ENCODE data around the gene SPRYD3. TPM values are rescaled to one million over a fixed set of nuclear protein-coding genes. Genes with fewer than 3 reads are reported as not detected.
"Not testable (repeated sequence)": the region's sequence is repeated elsewhere in the genome, so short reads cannot be mapped to it uniquely, and the experiment has no call there.

The SPRYD3 gene, protein sequence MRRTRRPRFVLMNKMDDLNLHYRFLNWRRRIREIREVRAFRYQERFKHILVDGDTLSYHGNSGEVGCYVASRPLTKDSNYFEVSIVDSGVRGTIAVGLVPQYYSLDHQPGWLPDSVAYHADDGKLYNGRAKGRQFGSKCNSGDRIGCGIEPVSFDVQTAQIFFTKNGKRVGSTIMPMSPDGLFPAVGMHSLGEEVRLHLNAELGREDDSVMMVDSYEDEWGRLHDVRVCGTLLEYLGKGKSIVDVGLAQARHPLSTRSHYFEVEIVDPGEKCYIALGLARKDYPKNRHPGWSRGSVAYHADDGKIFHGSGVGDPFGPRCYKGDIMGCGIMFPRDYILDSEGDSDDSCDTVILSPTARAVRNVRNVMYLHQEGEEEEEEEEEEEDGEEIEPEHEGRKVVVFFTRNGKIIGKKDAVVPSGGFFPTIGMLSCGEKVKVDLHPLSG
- total RNA-seq (2014; rRNA removed; shearing (Covaris generic)), result 10.6 and 16.7 TPM in 2 replicates

DNA sequence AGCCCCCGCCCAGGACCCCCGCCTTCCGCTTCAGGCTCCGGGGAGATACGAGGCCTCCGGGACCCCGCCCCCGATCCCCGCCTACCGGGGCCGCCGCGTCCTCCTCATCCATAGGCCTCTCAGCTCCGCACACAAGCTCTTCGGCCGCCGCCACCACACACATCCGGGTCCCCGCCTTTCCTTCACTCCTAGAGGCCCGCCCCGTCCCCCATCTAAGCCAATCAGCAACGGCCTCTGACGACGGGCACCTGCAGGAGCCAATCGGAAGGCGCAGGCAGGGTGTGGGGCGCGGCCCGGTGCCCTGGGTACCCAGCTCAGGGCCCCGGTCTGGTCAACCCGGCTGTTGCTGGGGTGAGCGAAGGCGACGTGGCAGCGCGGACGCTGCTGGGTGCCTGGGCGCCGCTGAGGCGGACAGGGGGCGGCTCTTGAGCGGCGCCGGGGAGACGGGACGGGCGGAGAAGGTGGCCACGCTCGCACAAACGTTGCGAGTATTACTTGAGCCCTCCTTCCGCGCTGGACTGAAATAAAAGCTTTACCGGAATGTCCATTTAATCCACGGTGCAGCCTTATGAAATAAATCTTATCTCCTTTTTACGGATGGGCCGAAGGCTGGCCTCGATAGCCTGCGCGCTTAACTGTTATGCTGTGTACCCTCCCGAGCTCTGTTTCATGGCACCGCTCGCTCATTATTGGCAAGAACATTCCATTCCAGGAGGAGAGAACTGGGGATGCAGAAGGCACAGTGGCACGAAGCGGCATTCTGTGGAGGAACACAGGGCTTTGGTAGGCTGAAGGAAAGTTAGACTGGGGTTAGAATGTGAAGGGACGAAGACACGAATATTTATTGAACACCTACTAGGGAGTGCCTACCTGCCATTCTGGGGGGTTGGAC lies at the start of gene SPRYD3:
SPRYD3 (minus strand) TSS at position 165 of the 892 bp plus-strand sequence; CDS start at position 108, 57 bp downstream.
- DNase-seq (ENCODE audit: low read depth), result peak; percentile 94

DNA sequence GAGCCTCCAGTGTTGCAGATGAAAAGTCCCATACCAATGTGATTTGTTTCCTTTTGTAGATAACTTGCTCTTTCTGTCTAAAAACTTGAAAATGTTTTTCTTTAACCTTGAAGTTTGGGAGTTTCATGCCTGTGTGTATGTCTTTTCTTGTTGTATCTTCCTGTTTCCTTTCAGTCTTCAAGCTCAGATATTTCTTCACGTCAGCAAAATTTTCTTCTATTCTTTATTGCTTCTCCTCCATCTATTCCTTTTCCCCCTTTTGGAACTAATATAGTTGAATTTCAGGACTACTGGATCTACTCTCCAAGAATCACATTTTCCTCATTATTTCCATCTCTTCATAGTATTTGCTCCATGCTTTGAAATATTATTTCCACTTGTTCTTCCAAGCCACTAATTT lies 48.0 kb upstream of the SPRYD3 start:
- no peak for DNase-seq (ENCODE audit: low read depth)

DNA sequence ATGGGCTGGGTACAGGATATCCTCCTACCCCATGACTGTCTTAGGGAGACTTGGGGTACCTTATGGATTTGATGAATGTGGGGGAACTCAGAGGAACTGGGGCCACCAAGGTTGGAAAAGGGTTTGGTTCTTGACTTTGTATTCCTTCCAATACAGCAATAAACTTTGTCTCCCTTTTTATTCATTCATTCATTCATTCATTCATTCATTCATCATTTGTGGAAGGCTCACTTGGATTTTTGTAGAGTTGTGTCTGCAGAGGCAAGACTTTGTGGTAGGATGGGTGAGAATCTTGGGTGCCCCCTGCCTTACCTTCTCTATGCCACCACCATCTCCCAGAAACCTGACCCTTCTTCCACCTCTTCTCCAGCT lies 45.1 kb upstream of the SPRYD3 start:
- no peak for DNase-seq (ENCODE audit: low read depth)

DNA sequence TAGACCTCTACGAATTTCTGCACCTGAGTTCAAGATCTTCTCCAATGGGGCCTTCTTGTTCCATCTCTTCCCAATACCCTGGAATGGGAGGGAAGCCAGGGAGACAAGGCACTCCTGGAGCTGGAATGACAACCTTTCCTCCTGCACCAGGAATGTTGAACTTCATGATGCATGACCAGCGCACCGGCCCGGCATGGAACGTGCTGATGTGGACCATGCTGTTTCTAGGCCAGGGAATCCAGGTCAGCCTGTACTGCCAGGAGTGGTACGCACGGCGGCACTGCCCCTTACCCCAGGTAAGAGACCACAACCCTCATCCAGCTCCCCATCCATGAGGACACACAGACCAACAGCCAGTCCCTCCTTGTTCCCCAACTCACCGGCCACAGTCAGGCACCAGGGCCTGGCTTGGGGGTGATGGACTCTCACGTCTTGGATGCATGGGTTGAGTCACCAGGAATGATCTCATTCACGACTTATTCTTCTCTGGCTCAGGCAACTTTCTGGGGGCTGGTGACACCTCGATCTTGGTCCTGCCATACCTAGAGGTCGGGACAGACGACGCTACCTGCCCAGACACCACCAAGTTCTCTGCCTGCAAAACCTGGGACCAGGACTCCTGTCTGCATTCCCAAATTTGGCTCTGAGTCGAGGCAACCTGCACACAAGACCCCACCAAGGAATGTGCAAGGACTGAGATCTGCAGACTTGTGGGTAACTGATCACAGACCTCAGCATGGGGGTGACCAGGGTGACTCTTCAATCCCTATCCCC lies 44.6 kb upstream of the SPRYD3 start:
- DNase-seq (ENCODE audit: low read depth), result peak; percentile 19

DNA sequence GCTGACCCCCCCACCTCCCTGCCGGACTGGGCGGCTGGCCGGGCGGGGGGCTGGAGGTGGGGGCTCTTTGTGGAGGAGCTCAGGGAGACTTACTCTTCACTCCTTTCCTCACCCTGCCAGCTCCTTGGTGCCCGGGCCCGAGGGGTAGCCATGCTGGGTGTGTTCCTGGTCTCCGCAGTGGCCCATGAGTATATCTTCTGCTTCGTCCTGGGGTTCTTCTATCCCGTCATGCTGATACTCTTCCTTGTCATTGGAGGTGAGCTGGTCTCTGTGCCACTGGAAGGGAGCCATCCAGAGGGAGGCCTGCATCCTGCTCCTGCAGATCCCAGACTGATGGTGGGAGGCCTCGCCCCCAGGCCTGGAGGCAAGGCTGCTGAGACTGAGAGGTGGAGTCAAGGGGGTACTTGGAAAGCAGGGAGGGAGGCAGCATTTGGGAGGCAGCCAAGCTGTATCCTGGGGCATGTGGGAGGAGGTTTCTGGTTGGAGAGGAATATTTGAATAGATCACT lies 43.8 kb upstream of the SPRYD3 start:
- DNase-seq (ENCODE audit: low read depth), result peak; percentile 70

DNA sequence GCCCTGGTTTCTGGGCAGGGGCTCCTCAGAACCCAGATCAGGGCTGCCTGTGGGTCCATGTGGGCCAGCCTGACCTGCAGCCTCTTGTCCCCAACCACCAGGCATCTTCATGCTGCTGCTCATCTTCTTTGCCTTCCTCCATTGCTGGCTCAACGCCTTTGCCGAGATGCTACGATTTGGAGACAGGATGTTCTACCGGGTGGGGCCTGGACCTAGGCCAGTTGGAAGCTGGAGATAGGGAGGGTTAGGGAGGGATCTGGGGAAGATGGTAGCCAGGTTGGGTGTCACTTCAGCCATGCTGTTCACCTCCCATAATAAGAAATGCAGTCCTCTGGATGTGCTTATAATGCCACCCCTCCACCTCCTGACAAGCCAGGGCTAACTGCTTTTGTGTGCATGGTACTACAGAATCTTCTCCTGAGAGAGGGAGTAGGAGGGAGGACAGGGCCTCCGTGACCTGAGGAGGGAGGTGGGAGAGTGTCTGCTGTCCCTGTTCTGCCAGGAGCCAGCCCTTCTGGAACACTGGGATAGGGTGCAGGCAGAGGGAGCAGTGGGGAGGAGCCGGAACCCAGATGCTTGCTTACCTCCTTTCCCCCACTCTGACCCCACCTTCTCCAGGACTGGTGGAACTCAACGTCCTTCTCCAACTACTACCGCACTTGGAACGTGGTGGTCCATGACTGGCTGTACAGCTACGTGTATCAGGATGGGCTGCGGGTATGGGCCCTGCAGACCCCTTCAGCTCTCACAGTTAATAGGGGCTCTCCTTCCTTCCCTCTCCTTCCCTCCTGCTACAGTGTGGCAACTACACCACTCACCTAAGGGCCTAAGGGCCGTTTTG lies 41.7 kb upstream of the SPRYD3 start:
- no peak for DNase-seq (ENCODE audit: low read depth)

DNA sequence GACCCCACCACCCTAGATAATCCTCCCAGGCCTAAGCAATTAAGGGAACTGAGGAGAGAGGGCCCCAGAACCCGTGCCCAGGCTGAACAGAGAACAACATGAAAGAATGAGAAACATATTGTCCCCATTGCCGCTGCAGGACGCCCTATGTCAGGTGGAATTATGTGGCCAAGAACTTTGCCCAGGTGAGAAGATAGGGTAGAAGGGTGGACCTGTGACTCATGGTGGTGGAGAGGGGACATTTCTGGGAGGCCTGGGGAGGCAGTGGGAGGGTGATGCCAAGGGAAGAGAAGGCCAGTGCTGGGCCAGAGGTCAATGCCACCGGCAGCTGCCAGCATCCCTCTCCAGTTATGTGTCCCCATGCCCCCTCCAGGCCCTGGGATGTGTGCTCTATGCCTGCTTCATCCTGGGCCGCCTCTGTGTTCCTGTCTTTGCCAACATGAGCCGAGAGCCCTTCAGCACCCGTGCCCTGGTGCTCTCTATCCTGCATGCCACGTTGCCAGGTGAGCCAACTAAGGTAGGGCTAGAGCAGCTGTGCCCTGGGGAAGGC lies 39.6 kb upstream of the SPRYD3 start:
- no peak for DNase-seq (ENCODE audit: low read depth)

DNA sequence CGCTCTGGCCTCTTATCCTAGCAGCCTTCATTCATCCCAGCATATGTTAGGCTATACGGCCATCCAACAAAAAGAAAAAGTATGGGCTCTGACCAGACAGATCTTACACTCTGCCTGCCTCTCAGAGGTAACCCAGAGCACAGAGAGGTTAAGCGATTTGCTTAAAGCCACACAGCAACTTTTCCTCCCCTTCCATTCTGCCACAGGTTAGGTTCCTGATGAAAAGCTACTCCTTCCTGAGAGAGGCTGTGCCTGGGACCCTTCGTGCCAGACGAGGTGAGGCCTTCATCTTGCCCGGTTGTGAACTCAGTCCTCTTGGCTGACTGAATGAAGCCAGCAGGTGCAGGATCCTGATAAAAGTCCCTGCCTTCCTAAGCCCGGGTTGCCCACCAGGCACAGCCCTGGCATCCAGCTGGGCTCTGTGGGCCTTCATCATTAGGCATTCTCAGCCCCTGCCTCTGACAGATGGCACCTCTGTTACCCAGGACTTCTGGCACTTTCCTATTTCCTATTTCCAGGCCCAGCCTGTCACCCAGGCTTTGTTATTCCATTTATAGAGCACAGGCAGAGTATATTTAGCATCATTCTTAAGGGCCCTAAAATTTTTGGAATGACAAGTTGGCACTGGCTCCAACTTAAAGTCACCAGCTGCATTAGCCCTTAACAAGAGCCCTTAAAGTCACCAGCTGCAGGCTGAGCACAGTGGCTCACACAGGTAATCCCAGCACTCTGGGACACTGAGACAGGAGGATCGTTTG lies 36.9 kb upstream of the SPRYD3 start:
- no peak for DNase-seq (ENCODE audit: low read depth)

DNA sequence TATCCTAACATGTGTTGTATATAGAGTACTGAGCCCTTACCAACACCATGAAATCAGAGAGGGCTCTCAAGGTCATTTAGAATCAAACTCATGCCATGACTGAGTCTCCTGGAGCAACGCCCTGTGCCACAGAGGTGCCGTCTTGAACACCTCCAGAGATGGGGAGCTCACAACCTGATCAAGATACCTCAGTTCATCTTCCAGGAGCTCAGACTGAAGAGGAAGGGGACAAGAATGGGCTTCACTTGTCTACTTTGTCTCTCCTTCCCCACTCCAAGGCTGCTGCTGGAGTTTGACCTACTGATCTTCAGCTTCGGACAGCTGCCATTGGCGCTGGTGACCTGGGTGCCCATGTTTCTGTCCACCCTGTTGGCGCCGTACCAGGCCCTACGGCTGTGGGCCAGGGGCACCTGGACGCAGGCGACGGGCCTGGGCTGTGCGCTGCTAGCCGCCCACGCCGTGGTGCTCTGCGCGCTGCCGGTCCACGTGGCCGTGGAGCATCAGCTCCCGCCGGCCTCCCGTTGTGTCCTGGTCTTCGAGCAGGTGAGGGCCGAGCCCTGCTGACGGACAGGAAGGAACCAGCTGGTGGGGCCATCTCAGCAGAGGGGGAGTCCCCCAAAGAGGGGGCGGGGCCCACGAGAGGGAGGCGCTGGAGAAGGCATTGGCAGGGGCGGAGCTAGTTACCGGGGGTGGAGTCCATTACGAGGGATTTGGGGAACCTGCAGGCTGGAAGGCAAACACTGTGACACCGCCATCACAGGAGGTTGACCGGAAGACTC lies 36.1 kb upstream of the SPRYD3 start:
- no peak for DNase-seq (ENCODE audit: low read depth)

DNA sequence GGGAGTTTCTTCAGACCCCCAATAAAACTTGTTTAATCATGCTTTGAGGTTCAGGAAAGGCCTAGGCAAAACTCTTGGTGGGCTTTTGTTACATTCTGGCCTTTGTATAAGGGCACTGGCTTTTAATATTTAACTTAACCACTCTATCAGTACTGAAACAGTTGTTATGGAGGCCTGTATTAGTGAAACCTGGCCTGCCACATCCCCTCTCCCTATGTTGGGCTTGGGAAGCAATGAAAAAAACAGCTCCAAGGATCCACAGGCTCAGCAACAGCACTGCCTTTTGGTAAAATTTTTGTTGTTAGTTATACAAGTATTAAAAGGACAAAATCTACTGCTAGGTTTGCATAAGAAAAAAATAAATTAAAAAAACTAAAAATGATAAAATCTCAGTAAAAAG lies 34.8 kb upstream of the SPRYD3 start:
- DNase-seq (ENCODE audit: low read depth), result no peak

DNA sequence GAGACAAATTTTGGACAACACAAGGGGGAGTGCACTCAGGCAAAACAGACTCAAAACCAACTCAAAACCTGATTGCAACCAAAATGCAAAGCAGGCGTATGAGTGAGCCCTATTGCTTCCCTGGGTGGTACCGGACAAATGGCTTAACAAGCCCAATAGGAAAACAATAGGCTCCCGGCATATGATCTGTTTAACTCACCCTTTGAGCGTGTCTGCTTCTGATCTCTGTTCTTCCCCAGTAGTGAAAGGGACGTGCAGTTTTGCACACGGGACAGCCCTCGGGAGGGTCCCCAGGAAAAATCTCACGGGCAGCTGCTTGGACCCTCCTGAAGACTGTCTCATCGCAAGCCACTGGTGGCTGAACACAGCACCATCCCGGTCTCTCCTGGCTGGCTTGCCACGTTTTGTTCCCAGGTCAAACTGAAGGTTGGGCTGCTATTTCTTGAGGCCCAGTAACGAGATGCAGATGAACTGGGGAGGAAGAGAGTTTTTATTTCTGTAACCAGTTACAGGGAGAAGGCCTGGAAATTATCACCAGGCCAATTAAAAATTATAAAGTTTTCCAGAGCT lies 34.0 kb upstream of the SPRYD3 start:
- DNase-seq (ENCODE audit: low read depth), result no peak

DNA sequence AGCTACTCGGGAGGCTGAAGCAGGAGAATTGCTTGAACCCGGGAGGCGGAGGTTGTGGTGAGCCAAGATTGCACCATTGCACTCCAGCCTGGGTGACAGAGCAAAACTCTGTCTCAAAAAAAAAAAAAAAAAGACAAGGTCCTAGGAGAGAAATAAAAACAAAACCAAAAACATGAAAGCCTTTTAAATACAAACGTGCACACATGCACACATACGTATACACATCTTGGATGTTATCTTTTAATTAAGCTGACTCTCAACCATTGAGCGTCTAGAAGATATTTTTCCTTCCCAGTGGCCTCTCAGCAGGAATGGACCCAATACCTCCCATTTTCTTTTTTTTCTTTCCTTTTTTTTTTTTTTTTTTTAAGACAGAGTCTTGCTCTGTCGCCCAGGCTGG lies 33.2 kb upstream of the SPRYD3 start:
- not testable (repeated sequence) for DNase-seq (ENCODE audit: low read depth)

DNA sequence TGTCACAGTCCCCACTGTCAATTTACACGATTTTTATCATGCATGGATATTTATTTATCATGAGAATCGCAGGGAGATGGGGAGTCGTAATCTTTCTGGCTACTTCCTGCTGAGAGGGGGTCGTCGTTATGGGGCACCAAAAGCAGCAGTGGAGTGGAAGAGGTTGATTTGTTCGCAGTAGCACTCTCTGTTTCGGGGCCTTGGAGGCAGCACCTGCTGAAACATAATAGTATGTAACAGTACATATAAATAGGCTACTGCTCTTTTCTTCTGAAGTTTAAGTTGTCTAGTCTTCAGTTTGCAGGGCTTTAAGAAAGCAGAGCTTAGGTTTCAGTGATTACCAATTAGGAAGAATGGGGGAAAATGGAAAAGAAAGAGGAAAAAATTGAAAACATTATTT lies 27.9 kb upstream of the SPRYD3 start:
- DNase-seq (ENCODE audit: low read depth), result no peak

DNA sequence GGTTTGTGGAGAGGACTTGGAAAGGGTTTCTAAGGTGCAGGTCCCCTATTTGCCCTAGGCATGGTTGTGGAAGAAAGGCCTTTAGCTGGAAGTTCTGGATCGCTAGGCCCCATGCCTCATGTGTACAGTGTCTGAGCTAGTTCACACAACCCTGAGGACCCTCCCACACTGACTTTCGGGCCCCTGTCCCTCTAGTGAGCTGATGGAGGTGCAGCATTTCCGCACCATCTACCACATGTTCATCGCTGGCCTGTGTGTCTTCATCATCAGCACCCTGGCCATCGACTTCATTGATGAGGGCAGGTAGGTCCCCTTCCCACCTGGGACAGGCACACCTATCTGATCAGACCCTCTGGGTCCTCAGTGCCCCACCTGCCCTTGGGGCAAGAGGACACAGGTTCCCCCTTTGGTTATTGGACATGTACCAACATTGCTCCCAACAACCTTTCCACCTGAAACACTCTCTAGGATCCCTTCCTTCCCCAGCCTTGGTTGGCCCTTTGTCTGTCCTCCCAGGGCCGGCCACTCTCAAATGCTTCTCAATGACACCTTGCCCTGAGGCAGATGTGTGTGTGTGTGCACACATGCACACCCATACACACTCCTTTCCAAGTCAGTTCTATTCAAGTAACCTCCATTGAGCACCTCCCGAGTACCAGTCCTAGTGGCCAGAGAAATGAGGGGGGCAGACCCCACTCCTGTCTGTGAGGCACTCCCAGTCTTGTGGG lies 26.7 kb upstream of the SPRYD3 start:
- DNase-seq (ENCODE audit: low read depth), result no peak

DNA sequence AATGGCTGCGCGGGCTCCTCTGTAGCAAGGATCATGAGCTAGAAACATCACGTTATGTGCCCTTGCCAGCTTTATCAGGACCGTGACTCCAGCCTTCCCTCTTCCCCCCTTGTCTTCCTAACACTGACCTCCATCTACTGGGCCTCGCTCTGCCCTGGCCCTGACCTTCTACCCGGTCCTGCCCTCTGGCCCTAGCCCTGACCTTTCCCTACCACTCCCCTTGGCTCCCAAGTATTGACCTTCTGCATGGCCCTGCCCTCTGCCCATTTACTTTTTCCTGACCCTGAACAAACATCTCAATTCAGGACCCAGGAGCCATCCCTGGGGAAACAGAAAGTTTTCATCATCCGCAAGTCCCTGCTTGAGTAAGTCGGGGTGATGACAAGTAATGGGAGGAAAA lies 26.1 kb upstream of the SPRYD3 start:
- DNase-seq (ENCODE audit: low read depth), result no peak

DNA sequence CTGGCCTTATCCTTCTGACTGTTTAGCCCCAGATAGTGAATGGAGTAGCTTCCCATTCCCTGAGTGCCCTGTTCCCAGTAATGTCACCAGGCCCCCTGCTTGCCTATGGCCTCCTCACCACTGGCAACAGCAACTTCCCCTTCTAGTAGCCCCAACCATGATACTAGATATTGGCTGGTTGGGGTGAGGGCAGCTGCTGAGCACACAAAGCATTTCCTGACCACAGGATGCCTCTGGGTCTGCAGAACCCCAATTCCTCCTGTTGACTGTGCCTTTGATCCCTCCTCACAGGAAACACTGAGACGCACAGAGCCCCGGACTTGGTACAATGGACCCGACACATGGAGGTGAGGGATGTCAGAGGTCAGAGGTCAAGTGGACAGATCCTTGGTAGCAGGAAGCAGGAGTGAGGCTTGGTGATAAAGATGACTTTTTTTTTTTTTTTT lies 24.7 kb upstream of the SPRYD3 start:
- DNase-seq (ENCODE audit: low read depth), result no peak

DNA sequence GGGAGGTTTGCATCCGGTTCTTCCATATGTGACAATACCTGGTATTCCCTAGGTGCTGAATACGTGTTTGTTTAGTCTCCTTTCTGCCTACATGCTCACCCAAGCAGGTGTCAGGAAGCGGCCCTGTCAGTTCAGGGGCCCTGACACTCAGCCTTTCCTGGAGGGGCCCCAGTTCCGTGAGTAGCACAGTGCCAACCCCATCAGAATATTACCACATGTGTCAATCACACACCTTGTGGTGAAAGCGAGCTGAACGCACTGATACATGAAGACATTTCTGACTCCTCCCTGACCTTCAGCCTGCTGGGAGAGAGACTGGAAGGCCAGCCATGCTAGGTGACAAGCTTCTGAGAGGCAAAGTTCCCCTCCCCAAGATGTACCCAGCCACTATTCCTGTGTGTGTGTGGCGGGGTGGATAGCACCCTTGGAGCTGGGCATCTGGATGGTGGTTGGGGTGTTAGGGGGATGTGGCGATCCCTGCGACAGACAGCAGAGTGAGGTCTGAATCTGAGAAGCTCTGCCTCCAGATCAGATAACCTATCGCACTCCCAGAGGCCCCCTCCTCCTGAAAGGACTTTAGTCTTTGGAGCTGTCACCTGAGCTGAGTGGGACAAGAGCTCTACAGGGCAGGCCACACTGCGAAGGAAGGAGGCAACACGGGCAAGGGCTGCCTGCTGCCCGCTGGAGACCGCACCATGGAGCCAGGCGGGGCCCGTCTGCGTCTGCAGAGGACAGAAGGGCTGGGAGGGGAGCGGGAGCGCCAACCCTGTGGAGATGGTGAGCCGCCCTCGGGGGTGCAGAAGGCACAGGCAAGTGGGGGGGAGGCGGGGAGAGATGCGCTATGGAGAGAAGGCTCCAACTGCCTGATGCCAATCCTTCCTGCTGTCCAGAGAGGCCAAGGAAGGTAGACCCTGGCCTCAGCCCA lies 24.0 kb upstream of the SPRYD3 start, which contains the start of gene SOAT2:
SOAT2 (plus strand) TSS at position 604 of the 925 bp plus-strand sequence; CDS start at position 696, 92 bp downstream.
- DNase-seq (ENCODE audit: low read depth), result no peak

All from RPMI7951 (cell line).